GM12875 (cell line): ENCODE data around the gene RICTOR.
"Not testable (repeated sequence)": the region's sequence is repeated elsewhere in the genome, so short reads cannot be mapped to it uniquely, and the experiment has no call there.

Experiments
- H3K4me3 ChIP-seq: one replicate; pipeline ENCODE4 v1.5.1; 2011; ENCODE audit warnings: low read depth, low read length, control low read depth
- CTCF ChIP-seq: IDR thresholded peaks from 2 replicates; pipeline ENCODE4 v1.5.1; 2011; ENCODE audit warnings: low read depth, mild to moderate bottlenecking, control low read depth, inconsistent platforms, low read length, moderate library complexity, borderline replicate concordance; ENCODE audit not compliant: insufficient read depth

RICTOR gene

GRCh38 chr5:38996123-38996522 is 78.1 kb downstream of the RICTOR start:
- TF ChIP-seq CTCF: no peak
- H3K4me3 ChIP-seq: no peak overlapping the region

GRCh38 chr5:38994324-38994927 is 79.8 kb downstream of the RICTOR start:
- no peak for TF ChIP-seq CTCF
- H3K4me3 ChIP-seq: no peak overlapping the region

GRCh38 chr5:38989974-38990719 is 84.1 kb downstream of the RICTOR start:
- H3K4me3 ChIP-seq: not testable (repeated sequence)

- no peak for TF ChIP-seq CTCF
- no peak overlapping the region for H3K4me3 ChIP-seq
Measured at GRCh38 chr5:38985909-38986452, 88.2 kb downstream of the RICTOR start.

GRCh38 chr5:38979535-38979934 is 94.7 kb downstream of the RICTOR start:
- no peak for TF ChIP-seq CTCF
- H3K4me3 ChIP-seq: no peak overlapping the region

GRCh38 chr5:38978036-38978435 is 96.2 kb downstream of the RICTOR start:
- no peak overlapping the region for H3K4me3 ChIP-seq

GRCh38 chr5:38968665-38969064 is 105.5 kb downstream of the RICTOR start:
- no peak for TF ChIP-seq CTCF
- no peak overlapping the region for H3K4me3 ChIP-seq

More at GRCh38 chr5:38978036-38978435, 96.2 kb downstream of the RICTOR start:
- TF ChIP-seq CTCF: no peak
